Karpas-422 (cell line): ENCODE results near the gene CCPG1. TPM values are rescaled to one million over a fixed set of nuclear protein-coding genes. Genes with fewer than 3 reads are reported as not detected.

Source experiments
- DNase-seq: peaks from one replicate; pipeline ENCODE4 v3.0.0-alpha.2; 2015
- H2AFZ ChIP-seq: fragments of 200-600 bp; sonication (generic); 2 replicates; pipeline ENCODE4 v1.6.1; 2014; ENCODE audit warnings: antibody characterized with exemption, low read length, mixed read lengths
- H3K27ac ChIP-seq: fragments of 200-600 bp; sonication (generic); 2 replicates; pipeline ENCODE4 v1.5.1; 2014; ENCODE audit warnings: mild to moderate bottlenecking, low read length, moderate library complexity
- H3K27me3 ChIP-seq: fragments of 200-600 bp; sonication (generic); 2 replicates; pipeline ENCODE4 v1.6.1; 2014; ENCODE audit warnings: low read length, mixed read lengths
- H3K36me3 ChIP-seq: fragments of 200-600 bp; sonication (generic); 2 replicates; pipeline ENCODE4 v1.6.1; 2014; ENCODE audit warnings: low read length, mixed read lengths; ENCODE audit not compliant: insufficient read depth
- H3K4me1 ChIP-seq: fragments of 200-600 bp; sonication (generic); 2 replicates; pipeline ENCODE4 v1.6.1; 2014; ENCODE audit warnings: mild to moderate bottlenecking, low read length, mixed read lengths
- H3K4me2 ChIP-seq: fragments of 200-600 bp; sonication (generic); 2 replicates; pipeline ENCODE4 v1.6.1; 2014; ENCODE audit warnings: low read length, low read depth, mild to moderate bottlenecking; ENCODE audit not compliant: poor library complexity, severe bottlenecking
- H3K4me3 ChIP-seq: fragments of 200-600 bp; sonication (generic); 2 replicates; pipeline ENCODE4 v1.5.1; 2014; ENCODE audit warnings: mild to moderate bottlenecking, antibody characterized with exemption, low read length, mixed read lengths
- H3K79me2 ChIP-seq: fragments of 200-600 bp; sonication (generic); 2 replicates; pipeline ENCODE4 v1.6.1; 2014; ENCODE audit warnings: mild to moderate bottlenecking, low read length, mixed read lengths
- H3K9ac ChIP-seq: fragments of 200-600 bp; sonication (generic); 2 replicates; pipeline ENCODE4 v1.6.0; 2014; ENCODE audit warnings: low read length
- H3K9me2 ChIP-seq: fragments of 200-600 bp; sonication (generic), shearing (Covaris generic); replicated peaks from 2 replicates; pipeline ENCODE4 v1.6.0; 2014; ENCODE audit warnings: mild to moderate bottlenecking, low read length, moderate library complexity; ENCODE audit not compliant: insufficient read depth
- H3K9me3 ChIP-seq: fragments of 300-700, 200-600 bp; sonication (generic); 2 replicates; pipeline ENCODE4 v1.6.1; 2014; ENCODE audit warnings: low read length, mixed read lengths
- H4K20me1 ChIP-seq: fragments of 200-600 bp; sonication (generic); 2 replicates; pipeline ENCODE4 v1.6.1; 2014; ENCODE audit warnings: mild to moderate bottlenecking, antibody characterized with exemption, low read length, low read depth; ENCODE audit not compliant: insufficient read depth
- total RNA-seq: library from RNA; depleted of rRNA; stranded (reverse); fragments of >200 nt; shearing (Covaris generic); gene quantifications from 2 replicates; pipeline ENCODE4 v1.2.3, GENCODE V29; 2014; ENCODE audit warnings: low replicate concordance

The CCPG1 gene
- total RNA-seq, 1 experiment from 2014 or later, result 68.3 TPM

DNA sequence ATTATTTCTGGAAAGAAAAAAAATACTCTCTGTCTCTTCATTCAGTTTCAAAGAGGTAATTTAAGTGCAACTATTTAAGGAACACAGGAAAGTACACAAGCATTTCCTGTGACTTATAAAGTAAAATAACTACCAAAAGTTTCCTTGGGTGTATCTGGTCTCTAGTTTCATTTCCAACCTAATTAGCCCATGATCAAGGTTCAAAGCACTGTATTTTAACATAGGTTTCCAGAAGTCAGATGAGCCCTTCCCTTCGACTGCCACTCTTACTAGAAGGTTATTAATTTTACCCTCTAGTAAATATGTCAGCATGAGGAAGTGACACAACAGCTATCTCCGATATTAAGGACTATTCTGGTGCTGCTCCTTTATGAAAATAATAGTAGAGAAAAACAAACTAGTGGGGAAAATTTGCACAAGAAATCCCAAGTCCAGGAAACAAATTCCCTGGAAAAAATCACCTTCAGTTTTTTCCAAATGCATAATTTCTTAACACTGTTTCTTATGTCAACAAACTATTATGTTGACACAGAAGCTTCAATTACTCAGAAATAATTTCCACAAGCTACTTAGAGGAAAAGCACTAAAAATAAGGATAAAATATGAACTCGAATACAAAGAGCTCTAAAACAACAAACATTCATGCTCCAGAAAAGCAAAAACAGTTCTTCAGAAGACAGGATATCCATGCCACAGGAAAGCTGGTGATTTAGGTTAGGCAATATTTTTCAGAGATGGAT, 35.3 kb downstream of the CCPG1 start:
- Histone ChIP-seq H3K27me3 (no peaks in the 10 kb centered on the region), H2AFZ (no peak overlapping the region), H4K20me1 (no peaks in the 10 kb centered on the region), H3K9ac (no peak overlapping the region), H3K9me3 (no peaks in the 10 kb centered on the region), H3K4me2 (no peak overlapping the region), H3K4me1 (peaks cover 7% of the 10 kb centered on the region), H3K27ac (no peak overlapping the region), H3K9me2 (no peaks in the 10 kb centered on the region), H3K79me2 (no peaks in the 10 kb centered on the region), H3K36me3 (peaks cover 20% of the 10 kb centered on the region; the same call in 1 of the 2 replicates), H3K4me3 (no peak overlapping the region)
- no peak for DNase-seq

DNA sequence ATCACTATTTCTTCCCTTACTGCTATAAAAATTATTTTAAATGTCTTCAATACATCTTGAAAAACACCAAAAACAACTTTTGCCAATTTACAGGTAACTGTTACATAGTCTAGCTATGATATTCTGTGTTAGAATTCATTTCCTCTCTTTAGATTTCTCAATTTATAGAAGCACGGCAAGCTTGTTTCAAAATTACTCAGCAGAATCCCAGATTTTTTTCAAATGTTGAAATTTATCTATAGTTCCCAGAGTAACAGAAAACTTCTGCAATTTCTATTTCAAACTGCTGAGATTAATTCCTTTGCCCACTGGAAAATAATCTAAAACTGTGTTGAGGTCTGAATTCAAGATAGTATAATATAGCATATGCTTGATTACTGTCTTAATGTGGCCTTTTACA, 41.2 kb downstream of the CCPG1 start:
- DNase-seq, result no peak
- no peaks in the 10 kb centered on the region for H3K79me2 ChIP-seq
- H4K20me1 ChIP-seq, result no peaks in the 10 kb centered on the region

DNA sequence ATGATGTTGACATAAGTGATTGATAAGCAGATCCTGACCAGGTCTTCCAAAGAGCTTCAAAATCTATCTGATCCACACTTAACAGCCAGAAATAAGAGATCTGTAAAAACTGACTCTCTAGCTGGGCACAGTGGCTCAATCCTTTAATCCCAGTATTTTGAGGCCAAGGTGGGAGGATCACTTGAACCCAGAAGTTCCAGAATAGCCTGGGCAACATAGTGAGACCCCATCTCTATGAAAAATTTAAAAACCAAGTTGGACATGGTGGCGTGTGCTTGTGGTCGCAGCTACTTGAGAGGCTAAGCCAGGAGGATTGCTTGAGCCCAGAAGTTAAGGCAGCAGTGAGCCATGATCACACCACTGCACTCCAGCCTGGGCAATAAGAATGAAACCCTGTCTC, 45.5 kb downstream of the CCPG1 start:
- H3K9ac ChIP-seq, result no peak overlapping the region
- DNase-seq, result no peak
- no peaks in the 10 kb centered on the region for H3K9me2 ChIP-seq
- no peak overlapping the region for H2AFZ ChIP-seq
- no peaks in the 10 kb centered on the region for H3K9me3 ChIP-seq
- no peaks in the 10 kb centered on the region for H3K79me2 ChIP-seq
- no peak overlapping the region for H3K4me2 ChIP-seq
- no peaks in the 10 kb centered on the region for H3K36me3 ChIP-seq
- no peaks in the 10 kb centered on the region for H3K4me1 ChIP-seq
- no peak overlapping the region for H3K27ac ChIP-seq
- H4K20me1 ChIP-seq, result no peaks in the 10 kb centered on the region
- H3K27me3 ChIP-seq, result no peaks in the 10 kb centered on the region
- no peak overlapping the region for H3K4me3 ChIP-seq

More for the DNA sequence above, 41.2 kb downstream of the CCPG1 start:
- Histone ChIP-seq H3K9me3 (no peaks in the 10 kb centered on the region), H3K4me3 (no peak overlapping the region), H3K4me1 (no peaks in the 10 kb centered on the region), H2AFZ (no peak overlapping the region), H3K36me3 (peaks cover 10% of the 10 kb centered on the region; the same call in 1 of the 2 replicates), H3K27me3 (no peaks in the 10 kb centered on the region), H3K9ac (no peak overlapping the region), H3K27ac (no peak overlapping the region), H3K4me2 (no peak overlapping the region), H3K9me2 (no peaks in the 10 kb centered on the region)

DNA sequence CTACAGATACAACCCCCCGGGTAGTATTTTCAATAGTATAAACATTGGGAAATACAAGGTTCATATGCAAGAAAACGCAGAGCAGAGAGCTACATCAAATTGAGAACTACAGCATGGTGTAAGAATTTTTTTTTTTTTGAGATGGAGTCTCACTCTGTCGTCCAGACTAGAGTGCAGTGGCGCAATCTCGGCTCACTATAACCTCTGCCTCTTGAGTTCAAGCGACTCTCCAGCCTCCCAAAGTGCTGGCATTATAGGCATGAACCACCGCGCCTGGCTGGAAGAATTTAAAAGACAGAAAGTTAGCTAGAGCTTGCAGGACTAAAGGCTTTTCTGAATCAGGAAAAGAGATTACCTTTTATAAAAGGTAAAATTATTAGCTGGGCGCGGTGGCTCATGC, 47.1 kb downstream of the CCPG1 start:
- no peak overlapping the region for H2AFZ ChIP-seq
- no peak overlapping the region for H3K9ac ChIP-seq
- no peak for DNase-seq
- H3K27me3 ChIP-seq, result no peaks in the 10 kb centered on the region
- no peaks in the 10 kb centered on the region for H3K79me2 ChIP-seq
- H3K9me2 ChIP-seq, result no peaks in the 10 kb centered on the region
- H3K4me1 ChIP-seq, result no peaks in the 10 kb centered on the region
- H3K4me3 ChIP-seq, result no peak overlapping the region
- H3K36me3 ChIP-seq, result 0 out of 2 replicates have a peak, but pooled peaks cover 3% of the 10 kb centered on the region
- no peak overlapping the region for H3K4me2 ChIP-seq
- H4K20me1 ChIP-seq, result no peaks in the 10 kb centered on the region
- no peaks in the 10 kb centered on the region for H3K9me3 ChIP-seq
- H3K27ac ChIP-seq, result no peak overlapping the region

DNA sequence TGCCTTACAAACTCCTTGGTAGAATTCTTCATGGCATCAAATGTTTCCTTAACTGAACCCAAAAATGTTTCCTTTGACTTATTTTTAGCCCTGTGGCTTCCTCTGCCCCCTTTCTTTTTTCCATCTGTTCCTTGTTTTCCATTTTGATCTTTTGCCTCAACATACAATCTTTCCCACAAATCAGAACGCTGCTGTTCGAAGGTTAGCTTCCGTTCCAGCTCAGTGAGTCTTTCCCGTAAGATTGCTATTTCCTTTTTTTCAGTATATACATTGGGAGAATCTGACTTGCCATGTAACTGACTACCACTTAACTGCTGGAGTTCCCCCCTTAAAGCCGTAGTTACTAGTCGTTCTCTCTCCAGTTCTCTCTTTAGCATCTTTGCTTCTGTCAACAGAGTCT, 47.9 kb downstream of the CCPG1 start:
- Histone ChIP-seq H3K4me3 (no peak overlapping the region), H3K27ac (no peak overlapping the region), H3K4me1 (no peaks in the 10 kb centered on the region), H3K27me3 (no peaks in the 10 kb centered on the region), H3K9me3 (no peaks in the 10 kb centered on the region), H2AFZ (no peak overlapping the region), H3K79me2 (no peaks in the 10 kb centered on the region), H3K9me2 (no peaks in the 10 kb centered on the region), H3K4me2 (no peak overlapping the region), H3K36me3 (peaks cover 10% of the 10 kb centered on the region; the same call in 1 of the 2 replicates), H3K9ac (no peak overlapping the region), H4K20me1 (no peaks in the 10 kb centered on the region)
- DNase-seq, result no peak

DNA sequence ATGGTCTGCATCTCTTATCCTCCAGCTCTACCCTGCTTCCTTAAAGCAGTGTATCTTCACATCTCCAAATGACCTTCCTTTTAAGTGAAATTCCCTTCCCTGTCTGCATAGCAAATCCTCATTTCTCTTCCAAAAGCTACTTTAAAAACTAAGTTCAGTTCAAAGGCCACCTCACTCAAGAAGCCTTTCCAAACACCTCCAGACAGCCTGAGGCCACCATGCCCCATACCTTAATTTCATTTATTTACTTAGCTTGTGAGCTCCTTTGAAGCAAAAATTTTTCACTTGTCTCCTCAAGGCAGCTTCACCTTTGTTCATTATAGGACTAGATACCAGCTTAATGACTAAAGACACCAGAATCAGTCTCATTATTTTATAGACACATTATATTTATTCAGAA, 49.7 kb downstream of the CCPG1 start:
- DNase-seq, result no peak
- H3K36me3 ChIP-seq, result peaks cover 17% of the 10 kb centered on the region; the same call in 1 of the 2 replicates
- H4K20me1 ChIP-seq, result no peaks in the 10 kb centered on the region
- no peaks in the 10 kb centered on the region for H3K79me2 ChIP-seq
- H3K27me3 ChIP-seq, result no peaks in the 10 kb centered on the region
- H3K4me3 ChIP-seq, result no peak overlapping the region
- no peak overlapping the region for H3K4me2 ChIP-seq
- H3K4me1 ChIP-seq, result no peaks in the 10 kb centered on the region
- no peaks in the 10 kb centered on the region for H3K9me2 ChIP-seq
- no peak overlapping the region for H3K9ac ChIP-seq
- H3K27ac ChIP-seq, result no peak overlapping the region
- no peaks in the 10 kb centered on the region for H3K9me3 ChIP-seq
- no peak overlapping the region for H2AFZ ChIP-seq

DNA sequence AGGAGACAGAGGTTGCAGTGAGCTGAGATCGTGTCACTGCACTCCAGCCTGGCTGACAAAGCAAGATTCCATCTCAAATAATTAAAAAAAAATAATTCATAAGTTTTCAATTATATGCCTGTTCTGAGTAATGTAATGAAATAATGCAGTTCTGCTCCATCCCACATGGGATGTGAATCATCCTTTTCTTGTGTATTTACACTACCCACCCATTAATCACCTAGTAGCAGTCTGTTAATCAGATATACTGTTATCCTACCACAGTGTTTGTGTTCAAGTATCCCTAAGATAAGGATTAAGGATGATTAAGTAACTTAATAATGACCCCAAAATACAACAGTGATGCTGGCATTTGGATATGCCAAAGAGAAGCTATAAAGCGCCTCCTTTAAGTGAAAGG, 50.4 kb downstream of the CCPG1 start:
- Histone ChIP-seq H3K4me2 (no peak overlapping the region), H3K4me3 (no peak overlapping the region), H3K27me3 (no peaks in the 10 kb centered on the region), H3K36me3 (peaks cover 17% of the 10 kb centered on the region; the same call in 1 of the 2 replicates), H3K27ac (no peak overlapping the region), H3K79me2 (no peaks in the 10 kb centered on the region), H4K20me1 (no peaks in the 10 kb centered on the region), H3K4me1 (no peaks in the 10 kb centered on the region), H2AFZ (no peak overlapping the region), H3K9ac (no peak overlapping the region), H3K9me3 (no peaks in the 10 kb centered on the region), H3K9me2 (no peaks in the 10 kb centered on the region)
- DNase-seq, result no peak

DNA sequence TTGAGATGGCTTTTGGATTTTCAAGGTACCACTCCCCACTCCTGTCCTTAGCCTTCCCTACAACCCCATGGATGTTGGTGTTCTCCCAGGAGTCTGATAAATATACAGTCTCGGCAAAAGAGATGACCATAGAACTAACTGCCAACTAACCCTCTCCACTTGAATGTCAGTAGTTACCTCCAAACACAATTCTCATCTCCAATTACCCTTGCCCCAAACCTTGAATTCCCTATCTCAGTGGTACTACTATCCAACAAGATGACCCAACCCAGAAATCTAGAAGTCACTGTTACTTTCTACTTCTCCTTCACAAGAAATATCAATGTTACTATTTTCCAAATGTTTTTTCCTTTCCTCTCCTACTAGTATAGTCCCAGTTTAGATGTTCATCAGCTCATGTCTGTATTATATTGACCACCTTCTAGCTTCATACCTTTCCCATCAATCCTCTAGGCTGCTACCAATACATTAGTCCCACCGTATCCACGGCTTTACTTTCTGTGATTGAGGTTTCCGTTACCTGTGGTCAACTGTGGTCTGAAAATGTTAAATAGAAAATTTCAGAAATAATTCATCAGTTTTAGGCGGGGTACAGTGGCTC, 51.1 kb downstream of the CCPG1 start:
- no peak overlapping the region for H2AFZ ChIP-seq
- H3K9ac ChIP-seq, result no peak overlapping the region
- no peaks in the 10 kb centered on the region for H3K79me2 ChIP-seq
- no peak for DNase-seq
- H3K4me3 ChIP-seq, result no peak overlapping the region
- H3K4me1 ChIP-seq, result no peaks in the 10 kb centered on the region
- no peaks in the 10 kb centered on the region for H4K20me1 ChIP-seq
- no peak overlapping the region for H3K4me2 ChIP-seq
- H3K36me3 ChIP-seq, result peaks cover 17% of the 10 kb centered on the region; the same call in 1 of the 2 replicates
- H3K9me2 ChIP-seq, result no peaks in the 10 kb centered on the region
- no peaks in the 10 kb centered on the region for H3K9me3 ChIP-seq
- no peaks in the 10 kb centered on the region for H3K27me3 ChIP-seq
- no peak overlapping the region for H3K27ac ChIP-seq
